HG03066 (cell line): ENCODE results near the gene MDFIC.
A peak's percentile ranks its signal among the peaks of the same experiment; 100 is the strongest.

Experiments
- ATAC-seq: cut with Tn5 transposase; IDR thresholded peaks from one replicate; pipeline ENCODE4 v1.9.1; 2021; ENCODE audit warnings: low read depth; ENCODE audit not compliant: unreplicated experiment

The MDFIC gene

GRCh38 chr7:114986190-114987180 lies 64.6 kb downstream of the MDFIC start:
- ATAC-seq = no peak

GRCh38 chr7:114988026-114988425 lies 66.1 kb downstream of the MDFIC start:
- no peak for ATAC-seq

- ATAC-seq = no peak
These were observed 67.0 kb downstream of the MDFIC start for GRCh38 chr7:114988755-114989375.

GRCh38 chr7:114989531-114989930 lies 67.6 kb downstream of the MDFIC start:
- ATAC-seq = no peak

GRCh38 chr7:114997487-114998404 lies 75.9 kb downstream of the MDFIC start:
- no peak for ATAC-seq

- ATAC-seq = no peak
These were observed 82.2 kb downstream of the MDFIC start for GRCh38 chr7:115004121-115004520.

- ATAC-seq = no peak
These were observed 83.4 kb downstream of the MDFIC start for GRCh38 chr7:115005251-115005650.

GRCh38 chr7:115005953-115006352 lies 84.1 kb downstream of the MDFIC start:
- ATAC-seq = no peak

- no peak for ATAC-seq
These were observed 85.9 kb downstream of the MDFIC start for GRCh38 chr7:115007751-115008150.

- peak; percentile 58 for ATAC-seq
These were observed 86.7 kb downstream of the MDFIC start for GRCh38 chr7:115008465-115009114.

GRCh38 chr7:115009139-115009538 lies 87.2 kb downstream of the MDFIC start:
- peak; percentile 66 for ATAC-seq

GRCh38 chr7:115009736-115010440 lies 88.0 kb downstream of the MDFIC start:
- no peak for ATAC-seq

GRCh38 chr7:115010441-115010820 lies 88.5 kb downstream of the MDFIC start:
- ATAC-seq = no peak

- no peak for ATAC-seq
These were observed 92.0 kb downstream of the MDFIC start for GRCh38 chr7:115013886-115014285.

- ATAC-seq = no peak
These were observed 92.9 kb downstream of the MDFIC start for GRCh38 chr7:115014794-115015193.

- no peak for ATAC-seq
These were observed 93.7 kb downstream of the MDFIC start for GRCh38 chr7:115015619-115016018.

GRCh38 chr7:115019882-115020605 lies 98.2 kb downstream of the MDFIC start:
- no peak for ATAC-seq

- no peak for ATAC-seq
These were observed 101.3 kb downstream of the MDFIC start for GRCh38 chr7:115023219-115023618.

GRCh38 chr7:115024276-115024675 lies 102.4 kb downstream of the MDFIC start:
- ATAC-seq = no peak
